MM.1S (cell line): ENCODE results near the gene PKP4.

Experiments
- DNase-seq: peaks from one replicate; pipeline ENCODE4 v3.0.0-alpha.2; 2015
- H2AFZ ChIP-seq: fragments of 300-600 bp; sonication (generic); 2 replicates; pipeline ENCODE4 v1.6.0; 2016; ENCODE audit warnings: antibody characterized with exemption, low read length
- H3F3A ChIP-seq: fragments of 300-600 bp; sonication (generic); 2 replicates; pipeline ENCODE4 v1.6.1; 2016; ENCODE audit warnings: mild to moderate bottlenecking, antibody characterized with exemption, low read length, moderate library complexity, mixed read lengths; ENCODE audit not compliant: insufficient read depth
- H3K27ac ChIP-seq: fragments of 300-600 bp; sonication (generic); 2 replicates; pipeline ENCODE4 v1.5.1; 2016; ENCODE audit warnings: mild to moderate bottlenecking, low read length
- H3K27me3 ChIP-seq: fragments of 300-600 bp; sonication (generic); replicated peaks from 2 replicates; pipeline ENCODE4 v1.6.0; 2016; ENCODE audit warnings: low read length; ENCODE audit not compliant: insufficient read depth
- H3K36me3 ChIP-seq: fragments of 300-600 bp; sonication (generic); replicated peaks from 2 replicates; pipeline ENCODE4 v1.6.1; 2016; ENCODE audit warnings: mild to moderate bottlenecking, low read length, mixed read lengths; ENCODE audit not compliant: insufficient read depth
- H3K4me1 ChIP-seq: fragments of 300-600 bp; sonication (generic); 2 replicates; pipeline ENCODE4 v1.6.1; 2016; ENCODE audit warnings: low read length, mixed read lengths
- H3K4me2 ChIP-seq: fragments of 300-600 bp; sonication (generic); 2 replicates; pipeline ENCODE4 v1.6.0; 2016; ENCODE audit warnings: low read depth, low read length
- H3K4me3 ChIP-seq: fragments of 300-600 bp; sonication (generic); 2 replicates; pipeline ENCODE4 v1.5.1; 2016; ENCODE audit warnings: low read length, mixed read lengths
- H3K79me2 ChIP-seq: fragments of 300-600 bp; sonication (generic); 2 replicates; pipeline ENCODE4 v1.6.1; 2016; ENCODE audit warnings: mixed run types, low read length, mixed read lengths
- H3K9ac ChIP-seq: fragments of 300-600 bp; sonication (generic); 2 replicates; pipeline ENCODE4 v1.6.1; 2016; ENCODE audit warnings: low read length, mixed read lengths
- H3K9me2 ChIP-seq: fragments of 300-600 bp; sonication (generic); replicated peaks from 2 replicates; pipeline ENCODE4 v1.6.1; 2016; ENCODE audit warnings: mild to moderate bottlenecking, low read length, mixed read lengths; ENCODE audit not compliant: insufficient read depth
- H3K9me3 ChIP-seq: fragments of 300-600 bp; sonication (generic); replicated peaks from 2 replicates; pipeline ENCODE4 v1.6.1; 2016; ENCODE audit warnings: mild to moderate bottlenecking, low read length, mixed read lengths; ENCODE audit not compliant: insufficient read depth
- H4K20me1 ChIP-seq: fragments of 300-600 bp; sonication (generic); 2 replicates; pipeline ENCODE4 v1.6.1; 2016; ENCODE audit warnings: mild to moderate bottlenecking, low read length, moderate library complexity, mixed read lengths; ENCODE audit not compliant: insufficient read depth
- EZH2 ChIP-seq: fragments of 300-600 bp; sonication (generic); optimal IDR thresholded peaks from 2 replicates; pipeline ENCODE3; 2017; ENCODE audit warnings: low read depth, mild to moderate bottlenecking, antibody characterized with exemption, low read length, mixed read lengths
- EZH2phosphoT487 ChIP-seq: fragments of 300-600 bp; sonication (generic); IDR thresholded peaks from 2 replicates; pipeline ENCODE4 v1.6.1; 2018; ENCODE audit warnings: antibody characterized with exemption, low read length
- TF ChIP-seq, protein P1 (sequence below): fragments of 300-600 bp; sonication (generic); IDR thresholded peaks from 2 replicates; pipeline ENCODE4 v1.5.1; 2016; ENCODE audit warnings: antibody characterized with exemption, low read length, mixed read lengths

PKP4 gene

DNA sequence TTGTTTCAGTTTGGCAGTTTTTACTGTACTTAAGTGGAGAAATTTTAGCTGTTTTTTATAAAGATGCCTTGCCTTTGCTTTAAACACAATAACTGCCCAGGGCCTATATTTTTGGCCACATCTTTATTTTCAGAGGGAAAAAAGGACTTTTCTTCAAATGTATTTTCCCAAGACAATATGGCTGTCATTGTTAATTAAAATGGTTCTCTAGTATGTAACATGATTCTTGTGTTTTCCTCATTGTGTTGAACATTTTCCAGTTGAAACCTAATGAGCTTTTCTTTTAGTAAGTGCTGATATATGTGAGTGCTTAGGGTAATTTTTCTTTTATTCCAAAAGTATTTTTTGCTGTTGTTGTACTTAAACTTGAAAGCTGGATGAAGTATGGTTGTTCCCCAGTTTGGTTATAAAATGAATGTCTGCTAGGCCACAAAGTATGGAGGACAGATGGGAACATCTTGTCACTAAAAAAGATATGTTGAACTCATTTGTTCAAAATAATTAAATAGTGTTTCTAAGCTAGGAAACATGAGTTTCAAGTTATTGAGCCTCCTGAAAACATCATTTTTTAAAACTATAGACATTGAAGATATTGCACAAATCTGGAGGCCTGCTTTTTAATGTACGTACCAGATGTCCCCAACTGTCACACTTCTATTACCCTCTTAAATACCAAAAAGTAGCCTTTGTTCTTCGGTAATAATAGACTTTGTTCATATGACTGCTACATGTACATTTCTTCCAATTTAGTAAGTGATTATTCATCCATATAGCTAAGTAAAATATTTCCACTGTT, 190.9 kb downstream of the PKP4 start:
- no peaks in the 10 kb centered on the region for H3K27me3 ChIP-seq
- H3K4me3 ChIP-seq, result no peak overlapping the region
- H3K9me2 ChIP-seq, result no peaks in the 10 kb centered on the region
- H4K20me1 ChIP-seq, result no peaks in the 10 kb centered on the region
- TF ChIP-seq, protein P1, sequence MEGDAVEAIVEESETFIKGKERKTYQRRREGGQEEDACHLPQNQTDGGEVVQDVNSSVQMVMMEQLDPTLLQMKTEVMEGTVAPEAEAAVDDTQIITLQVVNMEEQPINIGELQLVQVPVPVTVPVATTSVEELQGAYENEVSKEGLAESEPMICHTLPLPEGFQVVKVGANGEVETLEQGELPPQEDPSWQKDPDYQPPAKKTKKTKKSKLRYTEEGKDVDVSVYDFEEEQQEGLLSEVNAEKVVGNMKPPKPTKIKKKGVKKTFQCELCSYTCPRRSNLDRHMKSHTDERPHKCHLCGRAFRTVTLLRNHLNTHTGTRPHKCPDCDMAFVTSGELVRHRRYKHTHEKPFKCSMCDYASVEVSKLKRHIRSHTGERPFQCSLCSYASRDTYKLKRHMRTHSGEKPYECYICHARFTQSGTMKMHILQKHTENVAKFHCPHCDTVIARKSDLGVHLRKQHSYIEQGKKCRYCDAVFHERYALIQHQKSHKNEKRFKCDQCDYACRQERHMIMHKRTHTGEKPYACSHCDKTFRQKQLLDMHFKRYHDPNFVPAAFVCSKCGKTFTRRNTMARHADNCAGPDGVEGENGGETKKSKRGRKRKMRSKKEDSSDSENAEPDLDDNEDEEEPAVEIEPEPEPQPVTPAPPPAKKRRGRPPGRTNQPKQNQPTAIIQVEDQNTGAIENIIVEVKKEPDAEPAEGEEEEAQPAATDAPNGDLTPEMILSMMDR, result no peak
- no peaks in the 10 kb centered on the region for H3F3A ChIP-seq
- no peak overlapping the region for H3K27ac ChIP-seq
- no peak overlapping the region for H2AFZ ChIP-seq
- H3K9me3 ChIP-seq, result no peaks in the 10 kb centered on the region
- H3K79me2 ChIP-seq, result no peaks in the 10 kb centered on the region
- H3K4me2 ChIP-seq, result no peak overlapping the region
- DNase-seq, result no peak
- no peaks in the 10 kb centered on the region for H3K36me3 ChIP-seq
- no peak overlapping the region for H3K9ac ChIP-seq
- no peaks in the 10 kb centered on the region for H3K4me1 ChIP-seq

DNA sequence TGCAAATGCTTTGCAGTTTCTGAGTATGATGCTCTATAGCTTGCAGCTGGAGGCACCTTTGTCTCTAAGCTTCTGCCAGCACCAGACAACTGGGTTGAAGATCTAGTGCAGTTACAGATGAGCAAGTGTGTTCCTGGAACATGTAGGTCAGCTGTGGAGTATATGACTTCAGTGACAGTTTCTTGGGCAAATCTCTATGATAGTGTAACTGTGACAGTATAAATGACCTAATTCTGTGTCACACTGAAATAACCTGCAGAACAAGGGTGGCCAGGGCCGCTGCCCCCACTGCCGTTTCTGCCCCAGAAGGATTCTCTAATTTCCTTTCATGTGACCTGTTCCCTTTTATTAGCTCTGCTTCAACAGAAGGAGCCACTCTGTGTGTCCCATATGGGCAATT, 193.1 kb downstream of the PKP4 start:
- no peak overlapping the region for H3K4me3 ChIP-seq
- no peaks in the 10 kb centered on the region for H3K27me3 ChIP-seq
- H3K9ac ChIP-seq, result no peak overlapping the region
- DNase-seq, result no peak
- TF ChIP-seq, protein P1, result no peak
- no peak overlapping the region for H2AFZ ChIP-seq
- H3K4me1 ChIP-seq, result no peaks in the 10 kb centered on the region
- no peaks in the 10 kb centered on the region for H3K9me2 ChIP-seq
- H3K9me3 ChIP-seq, result no peaks in the 10 kb centered on the region
- no peak overlapping the region for H3K27ac ChIP-seq
- H3F3A ChIP-seq, result no peaks in the 10 kb centered on the region
- H3K4me2 ChIP-seq, result no peak overlapping the region
- no peaks in the 10 kb centered on the region for H4K20me1 ChIP-seq
- no peaks in the 10 kb centered on the region for H3K36me3 ChIP-seq
- H3K79me2 ChIP-seq, result no peaks in the 10 kb centered on the region

DNA sequence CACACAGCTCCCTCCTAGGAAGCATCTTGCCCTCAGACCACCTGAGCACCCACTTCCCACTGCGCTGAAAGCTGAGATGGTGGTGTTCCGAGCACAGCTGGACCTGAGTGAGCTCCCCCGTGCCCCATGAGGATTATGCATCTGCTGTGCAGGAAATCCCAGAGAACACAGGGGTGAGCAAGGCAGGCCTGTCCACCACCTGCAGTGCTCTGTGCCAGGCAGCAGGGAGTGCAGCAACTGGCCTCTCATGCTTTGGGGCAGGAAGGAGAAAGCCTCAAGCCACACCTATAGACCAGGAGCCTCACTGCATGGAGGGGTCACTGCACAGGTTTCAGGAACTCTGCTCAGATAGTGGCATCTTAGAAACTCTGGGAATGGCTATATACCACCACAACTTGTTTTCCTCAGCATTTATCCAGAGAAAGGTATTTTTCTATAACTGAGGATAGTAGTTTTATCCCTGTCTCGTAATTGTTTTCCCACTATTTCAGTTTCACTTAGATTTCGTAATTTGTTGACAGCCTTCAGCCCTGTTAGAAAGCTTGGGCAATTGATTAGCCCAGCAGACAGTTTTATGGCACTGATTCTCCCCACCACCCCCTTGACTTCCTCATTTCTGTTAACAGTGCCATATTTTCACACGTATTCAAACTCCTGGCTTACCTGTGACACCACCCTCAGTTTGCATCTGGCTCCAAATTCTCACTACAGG, 194.1 kb downstream of the PKP4 start:
- H3K36me3 ChIP-seq, result no peaks in the 10 kb centered on the region
- no peak overlapping the region for H2AFZ ChIP-seq
- H3K9me2 ChIP-seq, result no peaks in the 10 kb centered on the region
- H3K4me2 ChIP-seq, result no peak overlapping the region
- H3K9ac ChIP-seq, result no peak overlapping the region
- H3K9me3 ChIP-seq, result no peaks in the 10 kb centered on the region
- no peaks in the 10 kb centered on the region for H3K27me3 ChIP-seq
- no peak for TF ChIP-seq EZH2phosphoT487
- no peak for TF ChIP-seq EZH2
- TF ChIP-seq, protein P1, result no peak
- H3F3A ChIP-seq, result no peaks in the 10 kb centered on the region
- no peak for DNase-seq
- H3K4me3 ChIP-seq, result no peak overlapping the region
- H3K4me1 ChIP-seq, result no peaks in the 10 kb centered on the region
- H3K27ac ChIP-seq, result no peak overlapping the region
- no peaks in the 10 kb centered on the region for H3K79me2 ChIP-seq
- H4K20me1 ChIP-seq, result no peaks in the 10 kb centered on the region
